Breast epithelium (tissue), 4 donors: ENCODE data around the gene SLC25A45. TPM values are rescaled to one million over a fixed set of nuclear protein-coding genes. Genes with fewer than 3 reads are reported as not detected.

Experiments used
- DNase-seq, 2 donors: peaks; one replicate each; pipeline ENCODE4 v3.0.0-alpha.2; 2019; ENCODE audit warnings: low spot score in 2 of 2
- H3K27ac ChIP-seq, 2 donors: fragments of 200-600 bp; sonication (generic) in 1 of 2; one replicate each; pipeline ENCODE4 v1.5.1; 2016 to 2019; ENCODE audit warnings: mild to moderate bottlenecking in 1 of 2
- H3K27me3 ChIP-seq, 2 donors: fragments of 200-600 bp; sonication (generic) in 1 of 2; one replicate each; pipeline versions ENCODE4 v1.5.1 to v1.6.0; 2017 to 2019; ENCODE audit warnings: control low read depth in 1 of 2, mild to moderate bottlenecking in 1 of 2
- H3K36me3 ChIP-seq: fragments of 200-600 bp; one replicate; pipeline ENCODE4 v1.5.1; 2019
- H3K4me1 ChIP-seq, 2 donors: fragments of 200-600 bp; sonication (generic); one replicate each; pipeline ENCODE4 v1.5.1; 2016 to 2019; ENCODE audit warnings: control low read depth in 1 of 2
- H3K4me3 ChIP-seq, 3 donors: fragments of 200-600 bp; sonication (generic); 1 replicate in 2 of 3; 2 replicates in 1 of 3; pipeline ENCODE4 v1.5.1; 2016 to 2019; ENCODE audit warnings: mild to moderate bottlenecking in 3 of 3, moderate library complexity in 2 of 3
- H3K9me3 ChIP-seq, 2 donors: fragments of 200-600 bp; sonication (generic) in 1 of 2; one replicate each; pipeline ENCODE4 v1.5.1; 2016 to 2019; ENCODE audit warnings: control low read depth in 1 of 2
- CTCF ChIP-seq, 3 donors: fragments of 450-650 bp; IDR thresholded peaks; one replicate each; pipeline ENCODE4 v1.5.1; 2016 to 2017; ENCODE audit warnings: antibody characterized with exemption in 3 of 3, mild to moderate bottlenecking in 3 of 3, moderate library complexity in 3 of 3
- POLR2A ChIP-seq: fragments of 450-650 bp; IDR thresholded peaks from one replicate; pipeline ENCODE4 v1.6.1; 2016; ENCODE audit warnings: antibody characterized with exemption, mild to moderate bottlenecking, moderate library complexity
- POLR2AphosphoS5 ChIP-seq, 3 donors: sonication (generic); formaldehyde crosslinking; IDR thresholded peaks; one replicate each; pipeline ENCODE4 v1.6.1; 2017; ENCODE audit warnings: antibody characterized with exemption in 3 of 3
- intact Hi-C: fragments of 100-400 bp; cut with DNase I; formaldehyde crosslinking; loops from one replicate; pipeline ENCODE4 v1.15.1; 2023; ENCODE audit warnings: low total_unique reads
- total RNA-seq, 3 donors: library from RNA; depleted of rRNA; stranded (reverse); fragments of >200 nt; gene quantifications; one replicate each; pipeline ENCODE4 v1.1.0, GENCODE V29; 2016

SLC25A45 gene
- total RNA-seq, 3 donors from 2014 or later: 5.4 to 9.1 (median 6.6) TPM

- intact Hi-C loops: loop anchor here (1.0 kb wide), 1 partner anchor 49 kb away; no protein-coding TSS in a partner anchor
Measured at GRCh38 chr11:65422633-65423515, 40.4 kb upstream of the SLC25A45 start, which contains the start of gene NEAT1. Gene NEAT1 (plus strand): TSS chr11:65422798.

GRCh38 chr11:65421794-65422632 lies 39.6 kb upstream of the SLC25A45 start:
- Histone ChIP-seq H3K36me3 (no peaks in the 10 kb centered on the region), H3K27me3 (no peaks in the 10 kb centered on the region), H3K9me3 (no peaks in the 10 kb centered on the region), H3K4me3 (peak overlapping the region; percentile 93 to 96 (median 95)), H3K27ac (peak overlapping the region; percentile 100), H3K4me1 (peaks cover 13 to 24% of the 10 kb centered on the region in 2 donors)
- intact Hi-C loops: no loop called here
- TF ChIP-seq CTCF (IDR thresholded peaks at IDR 0.05) (no peak), POLR2A (peak; percentile 94), POLR2AphosphoS5 (IDR thresholded peaks at IDR 0.05) (peak; percentile 87 to 96 (median 90))
- DNase-seq: peak; percentile 95 to 99

More at GRCh38 chr11:65422633-65423515, 40.4 kb upstream of the SLC25A45 start, which contains the start of gene NEAT1:
- Histone ChIP-seq H3K27ac (peak within 1 kb of the TSS; percentile 100), H3K9me3 (no peaks in the 10 kb centered on the region), H3K4me3 (peak within 1 kb of the TSS; percentile 93 to 96 (median 95)), H3K4me1 (peaks cover 6 to 15% of the 10 kb centered on the region in 2 donors), H3K27me3 (no peaks in the 10 kb centered on the region), H3K36me3 (no peaks in the 10 kb centered on the region)
- peak; percentile 100 for TF ChIP-seq POLR2A
- TF ChIP-seq CTCF (IDR thresholded peaks at IDR 0.05): peak; percentile 16 to 45 (median 25)
- peak; percentile 100 for TF ChIP-seq POLR2AphosphoS5 (IDR thresholded peaks at IDR 0.05)
- peak; percentile 96 to 99 for DNase-seq

GRCh38 chr11:65420979-65421793 lies 38.7 kb upstream of the SLC25A45 start:
- Histone ChIP-seq H3K36me3 (no peaks in the 10 kb centered on the region), H3K4me1 (peaks cover 21 to 30% of the 10 kb centered on the region in 2 donors)
- intact Hi-C loops: no loop called here

GRCh38 chr11:65420506-65420905 lies 38.1 kb upstream of the SLC25A45 start:
- peaks cover 26 to 30% of the 10 kb centered on the region in 2 donors for H3K4me1 ChIP-seq
- peak overlapping the region; percentile 100 for H3K27ac ChIP-seq
- H3K36me3 ChIP-seq: no peaks in the 10 kb centered on the region
- H3K9me3 ChIP-seq: no peaks in the 10 kb centered on the region
- intact Hi-C loops: no loop called here
- no peaks in the 10 kb centered on the region for H3K27me3 ChIP-seq
- DNase-seq: no peak
- no peak for TF ChIP-seq POLR2A
- TF ChIP-seq POLR2AphosphoS5 (IDR thresholded peaks at IDR 0.05): no peak
- TF ChIP-seq CTCF (IDR thresholded peaks at IDR 0.05): peak in 1 of 3 donors; percentile 4
- peak overlapping the region; percentile 93 to 96 (median 95) for H3K4me3 ChIP-seq

More at GRCh38 chr11:65420979-65421793, 38.7 kb upstream of the SLC25A45 start:
- peak; percentile 95 to 98 for DNase-seq
- H3K27me3 ChIP-seq: no peaks in the 10 kb centered on the region
- no peak for TF ChIP-seq CTCF (IDR thresholded peaks at IDR 0.05)
- TF ChIP-seq POLR2A: peak; percentile 64
- TF ChIP-seq POLR2AphosphoS5 (IDR thresholded peaks at IDR 0.05): peak; percentile 99 to 100 (median 100)
- peak overlapping the region; percentile 100 for H3K27ac ChIP-seq
- peak overlapping the region; percentile 93 to 96 (median 95) for H3K4me3 ChIP-seq
- no peaks in the 10 kb centered on the region for H3K9me3 ChIP-seq
